GM19328 (cell line): Measurements from ENCODE around the gene TRIM3.

Experiments
- ATAC-seq: cut with Tn5 transposase; IDR thresholded peaks from one replicate; pipeline ENCODE4 v1.9.1; 2021; ENCODE audit warnings: mild to moderate bottlenecking, moderate library complexity; ENCODE audit not compliant: unreplicated experiment

TRIM3 gene

GRCh38 chr11:6442441-6442840 is 31.3 kb downstream of the TRIM3 start:
- ATAC-seq, result no peak

- ATAC-seq, result no peak
These were observed 32.8 kb downstream of the TRIM3 start, which contains the start of gene HPX for GRCh38 chr11:6440906-6441358. Gene HPX (minus strand): TSS chr11:6440987. CDS start chr11:6440963, 24 bp downstream.

GRCh38 chr11:6438979-6439571 is 34.7 kb downstream of the TRIM3 start:
- no peak for ATAC-seq

GRCh38 chr11:6437993-6438392 is 35.7 kb downstream of the TRIM3 start:
- ATAC-seq, result no peak

DNA sequence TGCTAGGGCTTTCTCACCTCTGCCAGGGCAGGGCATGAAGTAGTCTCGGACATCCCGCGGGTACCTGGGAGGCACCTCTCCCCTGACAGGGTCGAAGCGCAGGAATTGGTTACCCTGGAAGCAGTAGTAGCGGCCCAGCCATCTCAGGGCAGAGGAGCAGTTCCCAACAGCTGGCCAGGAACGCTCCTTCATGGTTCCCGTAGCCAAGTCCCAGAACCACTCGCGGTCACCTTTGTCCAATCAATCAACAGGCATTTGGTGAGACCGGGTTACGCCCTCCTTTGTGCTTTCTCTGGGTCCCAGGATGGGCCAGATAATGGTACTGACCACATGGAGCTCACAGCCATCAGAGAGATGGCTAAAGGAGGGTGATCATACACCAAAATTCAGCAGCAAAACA is 36.3 kb downstream of the TRIM3 start:
- no peak for ATAC-seq

DNA sequence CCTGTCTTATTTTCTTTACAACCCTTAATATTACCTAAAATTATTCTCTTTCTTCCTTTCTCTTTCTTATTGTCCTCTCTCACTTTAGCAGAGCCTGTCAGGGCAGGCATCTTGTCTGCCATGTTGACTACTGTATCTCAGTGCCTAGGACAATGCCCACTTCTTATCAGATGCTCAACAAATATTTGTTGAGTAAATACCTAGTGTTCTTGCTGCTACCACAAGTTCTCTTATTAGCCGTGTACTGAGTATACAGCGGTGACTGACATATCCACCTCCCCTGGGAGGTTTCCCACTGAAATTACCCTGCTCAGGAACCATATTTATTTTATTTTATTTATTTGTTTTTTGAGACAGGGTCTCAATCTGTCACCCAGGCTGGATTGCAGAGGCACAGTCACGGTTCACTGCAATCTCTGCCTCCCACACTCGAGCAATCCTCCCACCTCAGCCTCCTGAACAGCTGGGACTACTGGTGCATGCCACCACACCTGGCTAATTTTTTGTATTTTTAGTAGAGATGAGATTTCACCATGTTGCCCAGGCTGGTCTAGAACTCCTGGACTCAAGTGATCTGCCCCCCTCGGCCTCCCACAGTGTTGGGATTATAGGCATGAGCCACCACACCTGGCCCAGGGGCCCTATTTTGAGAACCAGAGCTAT is 39.6 kb downstream of the TRIM3 start:
- peak; percentile 44 for ATAC-seq

DNA sequence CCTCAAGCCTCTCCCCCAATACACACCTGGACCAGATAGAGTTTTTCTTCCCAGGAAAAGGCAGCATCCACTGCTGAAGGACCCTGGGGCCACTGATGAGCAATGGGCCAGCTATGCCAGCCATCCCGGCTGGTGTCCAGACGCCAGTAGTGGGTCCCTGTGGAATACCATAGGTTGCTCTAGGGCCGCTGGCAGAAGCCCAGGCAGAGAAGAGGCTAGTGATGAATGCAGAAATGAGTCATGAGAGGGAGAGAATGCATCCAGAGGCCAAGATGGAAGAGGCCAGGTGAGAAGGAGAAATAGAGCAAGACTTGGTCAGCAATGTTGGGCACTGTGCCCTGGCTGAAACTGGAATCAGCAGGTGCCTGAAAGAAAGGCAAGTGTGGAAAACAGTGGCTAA is 41.9 kb downstream of the TRIM3 start:
- no peak for ATAC-seq

- ATAC-seq, result no peak
These were observed 46.2 kb downstream of the TRIM3 start for GRCh38 chr11:6427516-6427915.

GRCh38 chr11:6420677-6421076 is 53.1 kb downstream of the TRIM3 start:
- ATAC-seq, result no peak

DNA sequence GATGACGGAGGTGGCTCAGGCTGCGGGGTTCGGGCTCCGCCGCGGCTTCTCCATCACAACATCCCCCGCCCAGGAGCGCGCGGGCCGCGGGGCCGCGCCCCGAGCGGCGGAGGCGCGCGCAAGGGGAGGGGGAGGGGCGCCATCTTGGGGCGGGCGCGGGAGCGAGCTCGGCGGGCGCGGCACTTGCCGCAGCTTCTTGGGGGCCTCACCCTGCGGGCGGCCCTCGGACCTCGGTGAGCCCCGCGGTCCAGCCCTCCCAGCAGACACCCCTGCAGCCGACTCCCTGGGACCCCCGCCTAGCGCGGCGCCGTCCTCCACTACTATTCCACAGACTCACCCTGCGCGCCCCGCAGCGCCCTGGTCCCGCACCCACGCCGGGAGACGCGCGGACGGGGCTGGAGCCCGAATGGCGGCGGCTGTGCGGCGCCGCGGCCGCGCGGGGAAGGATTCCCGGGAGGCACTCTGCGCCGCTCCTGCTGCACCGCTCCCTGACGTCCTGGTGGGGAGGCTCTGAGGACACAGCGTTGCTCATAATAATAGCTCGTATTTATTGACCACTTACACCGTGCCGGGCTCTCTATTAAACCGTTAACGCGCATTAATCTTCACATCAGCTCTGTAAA is 54.6 kb downstream of the TRIM3 start, which contains the start of gene APBB1:
Gene APBB1, minus strand, starts transcription at position 86 of the 623 bp plus-strand sequence. CDS start 7,747 bp downstream, outside the sequence.
- peak; percentile 56 for ATAC-seq

GRCh38 chr11:6418557-6419008 is 55.2 kb downstream of the TRIM3 start:
- no peak for ATAC-seq

DNA sequence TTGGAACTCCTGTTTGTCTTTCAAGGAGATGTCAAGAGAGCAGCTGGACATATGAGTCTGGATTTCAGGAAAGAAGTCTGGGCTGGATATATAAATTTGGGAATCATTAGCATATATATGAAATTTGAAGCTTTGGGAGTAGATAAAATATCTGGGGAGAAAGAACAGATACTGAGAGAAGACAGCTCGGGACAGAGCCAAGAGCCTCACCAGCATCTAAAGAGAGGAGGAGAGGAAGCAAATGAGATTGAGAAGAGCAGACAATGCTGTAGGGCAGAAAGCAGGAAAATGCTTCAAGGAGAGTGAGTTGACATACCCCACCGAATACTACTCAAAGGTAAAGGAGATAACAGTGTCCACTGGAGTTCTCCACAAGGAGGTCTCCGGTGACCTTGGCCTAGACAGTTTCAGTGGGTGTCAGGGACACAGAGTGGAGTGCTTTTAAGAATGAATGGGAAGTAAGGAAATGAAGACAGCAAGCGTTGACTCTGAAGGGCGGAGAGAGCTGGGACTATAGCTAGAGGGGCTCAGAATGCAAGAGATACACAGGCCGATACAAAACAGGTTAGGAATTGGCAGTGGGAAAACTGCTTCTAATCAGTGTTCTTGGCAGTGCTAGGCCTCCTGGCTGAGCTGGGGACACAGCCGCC is 55.7 kb downstream of the TRIM3 start:
- no peak for ATAC-seq

DNA sequence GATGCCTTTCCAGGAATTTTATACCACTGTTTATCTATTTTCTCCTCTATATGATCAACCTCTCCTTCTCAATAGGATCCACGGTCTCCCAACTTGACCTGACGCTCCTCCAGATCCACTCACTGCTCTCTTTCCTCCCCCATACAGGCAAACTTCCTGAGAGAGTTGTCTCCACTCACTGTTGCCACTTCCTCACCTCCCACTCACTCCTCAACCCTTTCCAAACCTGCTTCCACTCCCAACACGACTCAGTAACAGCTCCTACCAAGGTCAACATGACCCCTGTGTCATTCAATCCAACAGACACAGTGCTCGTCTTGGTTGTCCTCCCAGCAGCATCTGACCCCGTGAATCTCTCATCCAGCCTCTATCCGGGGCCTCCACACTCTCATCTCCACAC is 57.9 kb downstream of the TRIM3 start:
- no peak for ATAC-seq

DNA sequence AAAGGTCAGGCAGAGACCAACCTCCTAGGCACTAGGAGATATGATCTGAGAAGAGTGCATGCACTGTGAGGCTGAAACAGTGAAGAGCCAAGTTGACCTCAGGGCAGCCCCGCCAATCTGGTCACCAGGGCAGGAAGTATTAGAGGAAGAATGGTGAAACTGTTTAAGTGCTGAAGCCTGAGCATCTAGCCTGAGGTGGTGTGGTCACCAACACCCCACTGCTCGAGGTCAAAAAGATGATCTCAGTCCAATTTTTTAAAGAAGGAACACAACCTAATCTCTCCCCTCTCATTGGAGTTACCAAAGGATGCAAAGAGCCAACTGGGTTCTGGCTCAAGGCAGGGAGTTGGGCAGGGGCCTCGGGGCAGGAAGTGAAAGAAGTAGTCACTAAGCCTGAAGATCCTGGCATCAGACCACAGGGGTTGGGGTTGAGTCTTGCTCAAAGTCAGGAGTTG is 58.8 kb downstream of the TRIM3 start:
- no peak for ATAC-seq

- no peak for ATAC-seq
These were observed 59.9 kb downstream of the TRIM3 start for GRCh38 chr11:6413791-6414201.

- no peak for ATAC-seq
These were observed 62.1 kb downstream of the TRIM3 start for GRCh38 chr11:6411594-6412031.

GRCh38 chr11:6410695-6411430 is 62.9 kb downstream of the TRIM3 start:
- no peak for ATAC-seq

DNA sequence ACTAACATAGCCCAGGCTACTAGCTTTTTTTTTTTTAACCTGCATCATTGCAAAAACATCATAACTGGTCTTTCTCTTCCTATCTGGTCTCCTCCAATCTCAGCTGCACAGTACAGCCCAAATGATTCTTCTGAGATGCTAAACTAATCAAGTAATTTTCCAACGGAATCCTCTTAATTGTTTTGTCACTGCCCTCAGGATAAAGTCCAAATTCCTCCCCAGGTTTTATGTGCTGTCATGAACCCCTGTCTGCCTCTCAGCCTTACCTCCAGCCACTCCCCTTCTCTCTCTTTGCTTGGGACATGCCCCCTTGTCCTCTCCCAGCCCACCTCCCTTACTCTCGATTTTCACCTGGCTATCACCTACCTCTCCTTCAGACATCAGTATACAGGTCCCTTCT is 67.4 kb downstream of the TRIM3 start:
- no peak for ATAC-seq

DNA sequence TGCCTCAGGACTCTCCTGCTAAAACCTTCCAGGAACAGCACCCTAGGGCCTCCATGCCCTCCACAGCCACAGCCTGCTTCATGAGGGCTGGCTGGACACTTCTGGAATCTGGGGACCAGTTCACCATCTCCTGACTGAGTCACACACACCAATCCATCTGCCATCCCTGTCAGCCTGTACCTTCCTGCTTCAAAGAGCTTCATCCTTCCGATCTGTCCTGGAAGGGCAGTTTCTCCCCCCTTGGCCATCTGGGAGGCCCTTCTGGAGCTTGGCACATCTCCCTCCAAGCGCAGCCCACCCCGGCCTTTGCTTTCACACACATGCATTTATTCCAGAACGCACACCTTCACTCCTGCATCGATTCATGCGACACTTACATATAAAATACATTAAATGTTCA is 67.9 kb downstream of the TRIM3 start:
- ATAC-seq, result no peak

GRCh38 chr11:6405052-6405667 is 68.6 kb downstream of the TRIM3 start:
- no peak for ATAC-seq
